ENCODE measurements around the gene OFD1.

Gene OFD1

DNA sequence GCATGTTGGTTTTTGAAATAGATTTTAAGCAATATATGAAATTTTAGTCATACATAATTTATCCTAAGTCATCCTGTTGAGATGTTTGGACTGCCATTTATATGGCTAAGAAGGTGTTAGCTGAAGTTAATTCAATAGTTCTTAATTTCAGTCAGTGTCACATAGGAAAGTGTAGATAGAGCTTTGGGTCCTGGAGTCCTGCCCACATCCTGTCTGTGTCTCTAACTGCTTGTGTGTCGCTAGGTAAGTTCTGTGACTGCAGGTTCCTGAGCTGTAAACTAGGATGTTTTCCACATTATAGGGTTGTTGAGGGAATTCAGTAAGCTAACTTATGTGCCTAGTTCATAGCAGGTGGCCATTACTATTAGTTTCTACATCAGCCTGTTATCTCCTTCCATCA lies 20.7 kb downstream of the OFD1 start:
- DNase-seq (ENCODE audit: low spot score), result no peak

GRCh38 chrX:13756381-13756780 lies 21.8 kb downstream of the OFD1 start:
- no peak for DNase-seq (ENCODE audit: low spot score)

DNA sequence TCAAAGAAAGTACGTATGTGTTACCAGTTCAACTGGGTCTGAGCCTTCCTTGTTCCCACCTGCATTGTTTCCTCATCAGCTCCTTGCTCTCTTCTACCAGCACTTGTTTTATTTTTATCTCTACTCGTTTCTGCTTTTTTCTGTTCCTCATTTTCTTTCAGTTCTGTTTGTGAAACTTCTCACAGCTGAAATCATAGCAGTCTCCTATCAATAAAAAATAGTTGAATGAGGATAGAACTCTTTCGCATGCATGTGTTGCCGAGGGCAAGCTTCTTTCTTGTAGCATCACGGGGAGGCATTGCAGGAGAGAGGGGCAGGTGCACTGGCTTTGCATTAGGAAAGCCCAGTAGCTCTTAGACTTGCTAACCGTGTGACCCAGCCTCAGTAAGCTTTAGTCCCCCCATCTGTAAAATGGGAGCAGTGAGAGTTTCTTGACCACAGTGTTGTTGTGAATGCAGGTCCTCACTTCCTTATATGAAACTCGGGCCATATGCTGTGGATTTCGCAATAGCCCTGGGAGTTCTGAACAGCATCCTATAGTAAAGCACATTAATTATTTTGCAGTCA lies 24.7 kb downstream of the OFD1 start:
- DNase-seq (ENCODE audit: low spot score), result no peak

- DNase-seq (ENCODE audit: low spot score), result no peak
These were observed 25.9 kb downstream of the OFD1 start for GRCh38 chrX:13760426-13760825.

DNA sequence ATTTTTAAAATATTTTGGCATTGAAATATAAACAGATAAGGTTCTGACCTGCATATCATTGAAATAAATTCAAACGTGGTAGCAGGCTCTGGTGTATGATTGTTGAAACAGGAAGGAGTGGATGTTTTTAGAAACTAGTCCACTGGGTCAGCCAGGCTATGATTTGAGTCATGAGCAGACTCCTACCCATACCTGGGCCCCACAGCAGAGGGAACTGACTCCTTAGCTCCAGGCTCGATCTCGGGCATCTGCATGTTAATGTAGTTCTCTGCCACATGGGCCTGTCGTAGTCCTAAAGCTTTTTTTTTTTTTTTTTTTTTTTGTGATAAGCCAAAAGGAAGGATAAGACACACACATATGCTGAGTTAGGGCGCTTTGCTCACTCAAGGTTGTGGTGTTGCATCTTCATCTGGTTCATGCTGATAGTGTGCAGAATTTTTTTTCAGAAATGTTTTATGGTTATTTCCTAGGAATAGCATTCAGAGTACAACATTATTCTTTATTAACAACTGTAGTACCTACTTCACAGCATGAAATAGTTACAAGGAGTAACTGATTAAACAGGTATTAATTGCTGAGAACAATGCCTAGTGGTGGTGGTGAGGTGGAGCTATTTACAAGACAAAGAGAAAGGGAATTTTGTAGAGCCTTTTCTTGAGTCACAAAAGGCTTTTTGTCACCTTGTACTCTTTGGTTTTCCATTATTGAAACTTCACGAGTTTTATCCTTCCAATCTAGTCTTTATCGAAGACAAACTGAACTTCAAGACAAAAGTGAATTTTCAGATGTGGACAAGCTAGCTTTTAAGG lies 27.3 kb downstream of the OFD1 start:
- no peak for DNase-seq (ENCODE audit: low spot score)

DNA sequence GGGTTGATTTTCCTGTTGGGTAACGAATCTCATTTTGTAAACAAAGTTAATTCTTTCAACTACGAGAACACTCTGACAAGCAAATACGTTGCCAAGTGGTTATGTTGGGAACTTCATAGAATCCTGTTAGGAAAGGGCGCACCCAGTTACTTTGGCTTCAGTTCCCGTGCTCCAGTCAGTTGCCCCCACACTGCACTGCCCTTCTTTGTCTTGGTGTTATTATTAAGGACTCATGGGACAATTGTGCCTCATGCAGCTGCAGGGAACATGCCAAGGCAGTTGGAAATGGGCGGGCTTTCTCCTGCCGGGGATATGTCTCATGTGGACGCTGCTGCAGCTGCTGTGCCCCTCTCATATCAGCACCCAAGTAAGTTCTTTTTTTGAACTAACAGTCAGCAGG lies 28.9 kb downstream of the OFD1 start:
- no peak for DNase-seq (ENCODE audit: low spot score)

DNA sequence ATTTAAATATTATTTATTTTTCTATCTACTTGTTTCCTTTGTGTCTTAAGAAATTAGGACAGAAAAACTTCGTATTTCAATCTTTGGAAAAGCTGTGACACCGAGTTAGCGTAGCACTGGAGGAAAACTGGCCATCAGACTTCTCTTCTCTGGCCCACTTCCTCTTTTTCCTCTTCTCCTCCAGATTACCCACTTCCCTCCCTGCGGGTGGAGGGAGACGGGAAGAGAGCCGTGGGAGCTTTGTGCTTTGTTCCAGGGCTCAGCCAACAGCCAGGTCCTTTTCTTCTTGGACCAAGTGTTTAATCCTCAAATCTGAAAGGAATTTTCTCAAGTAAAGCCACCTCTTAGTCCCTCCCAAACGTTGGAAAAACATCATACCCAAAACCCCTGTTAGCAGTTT lies 29.7 kb downstream of the OFD1 start:
- no peak for DNase-seq (ENCODE audit: low spot score)

DNA sequence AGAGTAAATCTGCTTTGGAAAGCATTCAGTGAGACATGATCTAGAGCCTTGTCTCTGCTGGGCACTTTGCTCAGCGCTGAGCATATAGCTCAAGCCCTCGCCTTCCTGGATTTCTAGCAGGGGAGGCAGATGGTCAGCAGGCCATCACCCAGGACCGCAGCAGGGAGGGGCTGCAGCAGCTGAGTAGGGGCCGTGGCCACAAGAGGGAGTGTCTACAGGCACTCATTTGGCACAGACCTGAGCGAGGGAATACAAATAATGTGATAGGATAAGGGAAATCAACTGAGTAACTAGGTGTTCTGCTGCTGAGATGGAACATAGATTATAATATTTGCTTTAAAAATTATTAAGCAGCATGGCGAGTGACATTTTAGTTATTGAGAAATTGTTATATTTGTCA lies 30.2 kb downstream of the OFD1 start:
- DNase-seq (ENCODE audit: low spot score), result no peak

GRCh38 chrX:13768939-13769338 lies 34.4 kb downstream of the OFD1 start:
- no peak for DNase-seq (ENCODE audit: low spot score)

DNA sequence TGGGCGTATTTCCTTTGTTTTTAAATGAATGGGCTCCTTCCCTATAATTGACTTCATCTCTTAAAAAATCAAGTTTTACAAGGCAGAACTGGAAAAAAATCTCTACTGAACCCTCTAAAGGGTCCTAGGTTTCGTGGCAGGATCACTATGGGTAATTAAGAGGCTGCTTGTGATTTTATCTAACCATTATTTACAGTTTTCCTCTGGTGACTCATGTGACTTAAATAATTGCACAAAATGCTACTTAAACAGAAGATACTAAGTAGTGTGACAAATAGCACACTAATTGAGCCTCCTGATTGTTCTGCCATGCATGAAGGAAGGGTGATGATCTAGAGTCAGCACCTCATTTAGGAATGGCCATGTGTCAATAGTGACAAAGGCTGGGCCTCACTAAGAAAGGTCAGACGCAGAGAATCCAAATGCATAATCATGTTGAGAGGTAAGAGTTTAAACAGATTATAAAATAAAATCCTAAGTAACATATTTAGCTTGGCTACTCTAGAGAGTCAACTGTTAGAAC lies 35.5 kb downstream of the OFD1 start:
- no peak for DNase-seq (ENCODE audit: low spot score)

GRCh38 chrX:13774696-13775095 lies 40.1 kb downstream of the OFD1 start:
- DNase-seq (ENCODE audit: low spot score), result no peak

DNA sequence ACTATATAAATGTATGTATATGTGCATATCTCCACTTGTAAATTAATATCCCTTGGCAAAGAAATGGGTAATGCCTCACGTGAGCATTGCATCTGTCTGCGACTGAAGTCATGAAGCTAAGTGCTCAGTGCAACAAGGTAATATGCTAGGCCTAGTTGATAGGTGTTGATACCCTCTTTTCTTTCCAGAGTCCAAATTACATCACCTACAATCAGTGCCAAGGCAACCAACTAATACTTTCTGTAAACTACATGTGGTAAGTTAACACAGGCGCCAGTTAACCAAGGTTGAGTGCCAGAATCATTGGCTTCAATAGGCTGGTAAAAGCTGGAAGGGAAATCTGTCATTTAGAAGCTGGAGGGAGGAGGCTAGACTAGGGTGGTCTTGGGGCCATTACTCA lies 41.3 kb downstream of the OFD1 start:
- no peak for DNase-seq (ENCODE audit: low spot score)

GRCh38 chrX:13776387-13776786 lies 41.8 kb downstream of the OFD1 start:
- no peak for DNase-seq (ENCODE audit: low spot score)

DNA sequence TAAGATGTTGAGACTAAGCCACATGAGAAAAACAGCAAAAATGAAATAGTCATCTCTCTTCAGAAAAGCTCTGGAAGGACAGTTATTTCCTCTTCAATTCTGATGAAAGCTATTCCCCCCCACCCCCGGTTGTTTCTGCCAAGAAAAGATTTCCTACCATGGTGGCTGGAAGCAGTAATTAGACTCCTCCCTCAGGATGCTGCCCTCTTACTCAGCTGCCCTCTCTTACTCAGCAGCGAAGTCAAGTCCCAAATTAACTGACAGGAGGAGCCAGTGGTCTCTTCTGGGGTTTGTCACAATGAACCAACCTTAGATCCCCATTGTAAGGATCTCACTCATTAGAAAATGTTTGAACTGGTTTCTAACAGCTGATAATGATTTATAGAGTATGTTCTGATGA lies 44.4 kb downstream of the OFD1 start:
- DNase-seq (ENCODE audit: low spot score), result peak; percentile 40

GRCh38 chrX:13780868-13781427 lies 46.4 kb downstream of the OFD1 start:
- no peak for DNase-seq (ENCODE audit: low spot score)

GRCh38 chrX:13786048-13786447 lies 51.5 kb downstream of the OFD1 start:
- DNase-seq (ENCODE audit: low spot score), result no peak

DNA sequence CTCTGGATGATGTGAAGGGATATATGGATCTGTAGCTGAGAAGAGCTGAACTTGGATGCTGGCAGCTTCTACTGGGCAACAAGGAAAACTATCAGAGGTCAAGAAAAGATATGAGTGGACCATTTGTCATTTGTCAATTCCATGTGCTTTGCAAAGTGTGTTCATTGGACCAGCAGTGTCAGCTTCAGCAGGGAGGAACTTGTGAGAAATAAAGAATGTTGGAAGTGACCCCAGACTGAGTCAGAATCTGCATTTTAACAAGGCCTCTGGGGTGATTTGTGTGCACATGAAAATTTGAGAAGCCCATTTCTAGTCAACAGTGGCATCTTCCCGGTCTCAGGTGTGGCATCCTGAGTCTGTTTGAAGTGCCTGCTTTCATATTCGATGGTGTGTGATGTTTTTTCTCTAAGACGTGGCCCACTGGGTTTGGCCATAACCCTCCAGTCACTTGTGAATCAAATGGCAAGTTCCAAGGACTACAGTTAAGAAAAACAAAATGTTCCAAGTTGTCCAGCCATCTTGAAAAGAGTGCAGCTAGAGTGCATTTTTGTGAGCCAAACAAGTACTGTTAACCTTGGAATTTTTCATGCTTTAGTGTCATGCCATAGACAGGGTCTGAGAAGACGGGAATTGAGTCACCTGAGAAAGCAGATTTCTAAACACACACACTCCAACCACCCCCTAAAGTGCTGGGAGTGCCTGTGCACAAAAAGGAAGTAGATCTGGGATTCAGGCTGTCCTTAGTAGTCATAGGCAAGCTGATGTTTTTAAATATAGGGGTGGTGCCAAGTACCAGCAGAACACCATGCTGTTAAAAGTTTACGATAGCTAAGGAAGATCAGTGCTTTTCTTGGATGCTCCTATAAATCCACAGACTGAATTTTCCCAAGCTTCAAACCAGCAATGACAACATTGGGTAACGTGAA lies 55.9 kb downstream of the OFD1 start:
- peak; percentile 8 for DNase-seq (ENCODE audit: low spot score)

- no peak for DNase-seq (ENCODE audit: low spot score)
These were observed 56.6 kb downstream of the OFD1 start for GRCh38 chrX:13791145-13791544.

- no peak for DNase-seq (ENCODE audit: low spot score)
These were observed 57.0 kb downstream of the OFD1 start for GRCh38 chrX:13791559-13791958.

DNA sequence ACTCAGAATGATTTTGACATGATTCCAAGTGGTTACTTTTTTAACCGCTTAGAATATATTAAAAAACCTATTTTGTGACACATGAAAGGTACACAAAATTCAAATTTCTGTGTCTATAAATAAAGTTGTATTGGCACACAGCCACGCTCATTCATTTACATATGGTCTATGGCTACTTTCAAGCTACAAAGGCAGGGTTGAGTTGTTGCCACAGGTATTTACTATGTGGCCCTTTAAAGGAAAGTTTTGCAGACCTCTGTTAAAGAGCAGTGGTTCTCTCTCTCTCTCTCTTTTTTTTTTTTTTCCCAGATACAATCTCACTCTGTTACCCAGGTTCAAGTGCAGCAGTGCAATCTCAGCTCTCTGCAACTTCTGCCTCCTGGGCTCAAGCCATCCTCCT lies 59.3 kb downstream of the OFD1 start:
- DNase-seq (ENCODE audit: low spot score), result no peak

GRCh38 chrX:13794417-13794816 lies 59.9 kb downstream of the OFD1 start:
- DNase-seq (ENCODE audit: low spot score), result no peak

GRCh38 chrX:13797512-13797911 lies 63.0 kb downstream of the OFD1 start:
- DNase-seq (ENCODE audit: low spot score), result no peak

Data from AG20443 (cell line).